ENCODE data around the gene ARHGAP18.
A peak's percentile ranks its signal among the peaks of the same experiment; 100 is the strongest.

Gene ARHGAP18, protein sequence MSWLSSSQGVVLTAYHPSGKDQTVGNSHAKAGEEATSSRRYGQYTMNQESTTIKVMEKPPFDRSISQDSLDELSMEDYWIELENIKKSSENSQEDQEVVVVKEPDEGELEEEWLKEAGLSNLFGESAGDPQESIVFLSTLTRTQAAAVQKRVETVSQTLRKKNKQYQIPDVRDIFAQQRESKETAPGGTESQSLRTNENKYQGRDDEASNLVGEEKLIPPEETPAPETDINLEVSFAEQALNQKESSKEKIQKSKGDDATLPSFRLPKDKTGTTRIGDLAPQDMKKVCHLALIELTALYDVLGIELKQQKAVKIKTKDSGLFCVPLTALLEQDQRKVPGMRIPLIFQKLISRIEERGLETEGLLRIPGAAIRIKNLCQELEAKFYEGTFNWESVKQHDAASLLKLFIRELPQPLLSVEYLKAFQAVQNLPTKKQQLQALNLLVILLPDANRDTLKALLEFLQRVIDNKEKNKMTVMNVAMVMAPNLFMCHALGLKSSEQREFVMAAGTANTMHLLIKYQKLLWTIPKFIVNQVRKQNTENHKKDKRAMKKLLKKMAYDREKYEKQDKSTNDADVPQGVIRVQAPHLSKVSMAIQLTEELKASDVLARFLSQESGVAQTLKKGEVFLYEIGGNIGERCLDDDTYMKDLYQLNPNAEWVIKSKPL

GRCh38 chr6:129709769-129710449 is at the start of gene ARHGAP18:
ARHGAP18 (minus strand) TSS chr6:129710177; CDS start chr6:129710136, 41 bp downstream.
- ChIA-PET POLR2A (interaction anchor here (0.9 to 1.6 kb wide), 7 partner anchors 9 to 54 kb away, joined by 3 to 15 read pairs (median 3); no protein-coding TSS in a partner anchor), CTCF (interaction anchor here (0.5 to 1.3 kb wide), 3 partner anchors 9 to 402 kb away, joined by 3 to 5 read pairs (median 4); no protein-coding TSS in a partner anchor)
- TF ChIP-seq L3MBTL2 (conservative IDR thresholded peaks at IDR 0.05) (peak; percentile 68; the same call in 1 of the 2 replicates), SUZ12 (IDR thresholded peaks at IDR 0.05) (no peak), HDGF (IDR thresholded peaks at IDR 0.05; ENCODE audit: borderline replicate concordance) (0 out of 2 replicates have a peak, but pooled peaks have one; percentile 32)
- peak; percentile 89 for DNase-seq (ENCODE audit: extremely low spot score)

GRCh38 chr6:129755787-129756186 is 45.8 kb upstream of the ARHGAP18 start:
- DNase-seq (ENCODE audit: extremely low spot score): no peak
- no peak for TF ChIP-seq CTBP1 (IDR thresholded peaks at IDR 0.05; ENCODE audit: borderline replicate concordance)
- POLR2A ChIA-PET: no interaction called here
- CTCF ChIA-PET: interaction anchor here (0.7 kb wide), 1 partner anchor 19 kb away, joined by 4 read pairs; no protein-coding TSS in a partner anchor

GRCh38 chr6:129754750-129755149 is 44.8 kb upstream of the ARHGAP18 start:
- DNase-seq (ENCODE audit: extremely low spot score): no peak
- POLR2A ChIA-PET: no interaction called here
- no peak for TF ChIP-seq BHLHE40 (IDR thresholded peaks at IDR 0.05; ENCODE audit: borderline replicate concordance)
- TF ChIP-seq CTBP1 (IDR thresholded peaks at IDR 0.05; ENCODE audit: borderline replicate concordance): no peak
- TF ChIP-seq TARDBP (IDR thresholded peaks at IDR 0.05): no peak
- no peak for TF ChIP-seq SP1 (IDR thresholded peaks at IDR 0.05)
- TF ChIP-seq FOXM1 (IDR thresholded peaks at IDR 0.05; ENCODE audit: borderline replicate concordance): no peak
- no peak for TF ChIP-seq ZNF384 (IDR thresholded peaks at IDR 0.05)
- TF ChIP-seq HDGF (IDR thresholded peaks at IDR 0.05; ENCODE audit: borderline replicate concordance): no peak
- no peak for TF ChIP-seq SUZ12 (IDR thresholded peaks at IDR 0.05)
- CTCF ChIA-PET: interaction anchor here (0.7 kb wide), 1 partner anchor 611 kb away, joined by 3 read pairs; the partner anchor contains the start of gene TMEM200A

GRCh38 chr6:129753422-129753821 is 43.4 kb upstream of the ARHGAP18 start:
- POLR2A ChIA-PET: no interaction called here
- no peak for TF ChIP-seq HDGF (IDR thresholded peaks at IDR 0.05; ENCODE audit: borderline replicate concordance)
- TF ChIP-seq SUZ12 (IDR thresholded peaks at IDR 0.05): no peak
- TF ChIP-seq, protein P1, sequence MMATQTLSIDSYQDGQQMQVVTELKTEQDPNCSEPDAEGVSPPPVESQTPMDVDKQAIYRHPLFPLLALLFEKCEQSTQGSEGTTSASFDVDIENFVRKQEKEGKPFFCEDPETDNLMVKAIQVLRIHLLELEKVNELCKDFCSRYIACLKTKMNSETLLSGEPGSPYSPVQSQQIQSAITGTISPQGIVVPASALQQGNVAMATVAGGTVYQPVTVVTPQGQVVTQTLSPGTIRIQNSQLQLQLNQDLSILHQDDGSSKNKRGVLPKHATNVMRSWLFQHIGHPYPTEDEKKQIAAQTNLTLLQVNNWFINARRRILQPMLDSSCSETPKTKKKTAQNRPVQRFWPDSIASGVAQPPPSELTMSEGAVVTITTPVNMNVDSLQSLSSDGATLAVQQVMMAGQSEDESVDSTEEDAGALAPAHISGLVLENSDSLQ (IDR thresholded peaks at IDR 0.05): no peak
- no peak for TF ChIP-seq TARDBP (IDR thresholded peaks at IDR 0.05)
- TF ChIP-seq FOXA1 (IDR thresholded peaks at IDR 0.05): no peak
- no peak for TF ChIP-seq CTBP1 (IDR thresholded peaks at IDR 0.05; ENCODE audit: borderline replicate concordance)
- TF ChIP-seq BHLHE40 (IDR thresholded peaks at IDR 0.05; ENCODE audit: borderline replicate concordance): no peak
- TF ChIP-seq FOXM1 (IDR thresholded peaks at IDR 0.05; ENCODE audit: borderline replicate concordance): no peak
- TF ChIP-seq LEF1 (IDR thresholded peaks at IDR 0.05; ENCODE audit: borderline replicate concordance): no peak
- TF ChIP-seq FOXK2 (IDR thresholded peaks at IDR 0.05): no peak
- TF ChIP-seq SP1 (IDR thresholded peaks at IDR 0.05): no peak
- TF ChIP-seq ZNF384 (IDR thresholded peaks at IDR 0.05): no peak
- TF ChIP-seq NFRKB (IDR thresholded peaks at IDR 0.05): no peak
- no peak for TF ChIP-seq ARNT (IDR thresholded peaks at IDR 0.05)
- TF ChIP-seq L3MBTL2 (conservative IDR thresholded peaks at IDR 0.05): no peak
- no peak for TF ChIP-seq ELF4 (IDR thresholded peaks at IDR 0.05)
- DNase-seq (ENCODE audit: extremely low spot score): no peak
- CTCF ChIA-PET: no interaction called here

- ChIA-PET POLR2A (no interaction called here), CTCF (interaction anchor here (0.6 to 0.7 kb wide), 2 partner anchors 101 to 1217 kb away, joined by 4 read pairs; no protein-coding TSS in a partner anchor)
- no peak for DNase-seq (ENCODE audit: extremely low spot score)
- TF ChIP-seq FOXM1 (IDR thresholded peaks at IDR 0.05; ENCODE audit: borderline replicate concordance) (no peak), BHLHE40 (IDR thresholded peaks at IDR 0.05; ENCODE audit: borderline replicate concordance) (no peak), ZNF384 (IDR thresholded peaks at IDR 0.05) (no peak), LEF1 (IDR thresholded peaks at IDR 0.05; ENCODE audit: borderline replicate concordance) (no peak), FOXA1 (IDR thresholded peaks at IDR 0.05) (no peak), SUZ12 (IDR thresholded peaks at IDR 0.05) (no peak), SP1 (IDR thresholded peaks at IDR 0.05) (no peak)
- TF ChIP-seq, protein P1 (IDR thresholded peaks at IDR 0.05): no peak
These were observed 41.4 kb upstream of the ARHGAP18 start for GRCh38 chr6:129751384-129751783.

- ChIA-PET CTCF (interaction anchor here (0.7 to 2.3 kb wide), 3 partner anchors 25 to 1971 kb away, joined by 3 to 10 read pairs (median 3); no protein-coding TSS in a partner anchor), POLR2A (no interaction called here)
- no peak for TF ChIP-seq CTBP1 (IDR thresholded peaks at IDR 0.05; ENCODE audit: borderline replicate concordance)
- TF ChIP-seq BHLHE40 (IDR thresholded peaks at IDR 0.05; ENCODE audit: borderline replicate concordance): no peak
- no peak for TF ChIP-seq SP1 (IDR thresholded peaks at IDR 0.05)
- no peak for DNase-seq (ENCODE audit: extremely low spot score)
These were observed 40.4 kb upstream of the ARHGAP18 start for GRCh38 chr6:129750360-129750759.
